A549 (cell line): ENCODE data around the gene GRHL3. TPM values are rescaled to one million over a fixed set of nuclear protein-coding genes. Genes with fewer than 3 reads are reported as not detected.
A peak's percentile ranks its signal among the peaks of the same experiment; 100 is the strongest.

ENCODE experiments used
- ATAC-seq, 2 experiments: fragments of 200-7000 bp in 1 of 2; fragments of >200 bp in 1 of 2; cut with Nextera tagmentation in 1 of 2; cut with Tn5 transposase in 1 of 2; 3 replicates each; pipeline versions ENCODE4 v1.8.0 to v1.9.1; 2018 to 2020; ENCODE audit warnings: mild to moderate bottlenecking in 1 of 2, moderate library complexity in 1 of 2
- CTCF ChIA-PET: fragments of 300-600 bp; sonication (Branson Sonifier 250); formaldehyde crosslinking; extraction: SDS; loops from one replicate; lab custom pipeline; 2021; ENCODE audit warnings: antibody characterized with exemption, inconsistent platforms; lab: Yijun Ruan, JAX
- POLR2A ChIA-PET: fragments of 350-600 bp; formaldehyde crosslinking; extraction: SDS; loops from one replicate; lab custom pipeline; 2021; ENCODE audit warnings: antibody characterized with exemption, inconsistent platforms; lab: Yijun Ruan, JAX
- DNase-seq, 2 experiments: peaks; one replicate each; pipeline versions ENCODE4 v3.0.0 to v3.0.0-alpha.2; 2011 to 2016; ENCODE audit warnings: low read depth in 1 of 2, low spot score in 1 of 2
- FAIRE-seq: peaks from 2 replicates; lab custom pipeline; 2011; peaks lifted over from hg19 to GRCh38; lab: Jason Lieb, UNC
- H3K27ac ChIP-seq, 2 experiments: fragments of >200 bp; sonication (Bioruptor Twin); formaldehyde crosslinking; 3 replicates each; pipeline ENCODE4 v1.5.1; 2016 to 2017
- H3K4me1 ChIP-seq: fragments of >200 bp; sonication (Bioruptor Twin); formaldehyde crosslinking; 3 replicates; pipeline ENCODE4 v1.6.1; 2016
- H3K4me2 ChIP-seq: fragments of >200 bp; sonication (Bioruptor Twin); formaldehyde crosslinking; 3 replicates; pipeline ENCODE4 v1.6.1; 2016
- H3K4me3 ChIP-seq: fragments of >200 bp; sonication (Bioruptor Twin); formaldehyde crosslinking; 3 replicates; pipeline ENCODE4 v1.5.1; 2016
- H3K9me3 ChIP-seq: fragments of >200 bp; sonication (Bioruptor Twin); formaldehyde crosslinking; 3 replicates; pipeline ENCODE4 v1.6.1; 2016
- BHLHE40 ChIP-seq: IDR thresholded peaks from 2 replicates; pipeline ENCODE4 v1.6.1; 2012; ENCODE audit warnings: low read depth, low read length, inconsistent platforms
- CBX2 ChIP-seq: fragments of 200-600 bp; sonication (generic); IDR thresholded peaks from 2 replicates; pipeline ENCODE4 v1.6.1; 2016; ENCODE audit warnings: low read depth, mild to moderate bottlenecking, borderline replicate concordance
- CBX8 ChIP-seq: fragments of 200-600 bp; sonication (generic); IDR thresholded peaks from 2 replicates; pipeline ENCODE4 v1.6.1; 2016
- CEBPB ChIP-seq, 2 experiments: fragments of >200 bp in 1 of 2; sonication (Bioruptor Twin) in 1 of 2; formaldehyde crosslinking in 1 of 2; IDR thresholded peaks; 2 replicates each; pipeline ENCODE4 v1.6.1; 2012 to 2016
- EHMT2 ChIP-seq: fragments of 200-600 bp; sonication (generic); IDR thresholded peaks from 2 replicates; pipeline ENCODE4 v1.6.1; 2016; ENCODE audit warnings: antibody characterized with exemption, low read depth, mild to moderate bottlenecking, moderate library complexity
- FOSB ChIP-seq: fragments of 250-450 bp; sonication (Bioruptor Pico); IDR thresholded peaks from 2 replicates; pipeline ENCODE4 v1.5.0; 2020; ENCODE audit warnings: mild to moderate bottlenecking, moderate library complexity
- FOSL2 ChIP-seq, 2 experiments: fragments of 450-650 bp in 1 of 2; fragments of >200 bp in 1 of 2; sonication (Bioruptor Twin) in 1 of 2; formaldehyde crosslinking; IDR thresholded peaks; 2 replicates each; pipeline versions ENCODE4 v1.5.0 to v1.6.1; 2016 to 2020; ENCODE audit warnings: mild to moderate bottlenecking in 1 of 2, moderate library complexity in 1 of 2
- GATA3 ChIP-seq: IDR thresholded peaks from 2 replicates; pipeline ENCODE4 v1.6.1; 2012; ENCODE audit warnings: borderline replicate concordance
- HDAC2 ChIP-seq: fragments of 200-600 bp; sonication (generic); IDR thresholded peaks from 2 replicates; pipeline ENCODE4 v1.6.1; 2016
- HOXA7 ChIP-seq: fragments of 250-450 bp; sonication (Bioruptor Pico); IDR thresholded peaks from 2 replicates; pipeline ENCODE4 v1.5.0; 2020; ENCODE audit warnings: mild to moderate bottlenecking, moderate library complexity
- HOXB5 ChIP-seq: fragments of 250-450 bp; sonication (Bioruptor Pico); IDR thresholded peaks from 2 replicates; pipeline ENCODE4 v1.5.0; 2020; ENCODE audit warnings: mild to moderate bottlenecking, moderate library complexity
- JUN ChIP-seq, 2 experiments: fragments of >200 bp; sonication (Bioruptor Twin); formaldehyde crosslinking; IDR thresholded peaks; 2 replicates in 1 of 2; 3 replicates in 1 of 2; pipeline ENCODE4 v1.6.1; 2016 to 2017
- JUNB ChIP-seq: fragments of >200 bp; sonication (Bioruptor Twin); formaldehyde crosslinking; IDR thresholded peaks from 2 replicates; pipeline ENCODE4 v1.6.1; 2016
- MAFK ChIP-seq: fragments of 450-650 bp; IDR thresholded peaks from 2 replicates; pipeline ENCODE4 v1.6.1; 2014; ENCODE audit not compliant: partially characterized antibody
- MYC ChIP-seq: IDR thresholded peaks from 2 replicates; pipeline ENCODE4 v1.6.1; 2012; ENCODE audit warnings: mild to moderate bottlenecking, inconsistent platforms, low read length, improper control_type of control experiment, borderline replicate concordance
- NFE2L2 ChIP-seq: fragments of 150-350 bp; conservative IDR thresholded peaks from 2 replicates; pipeline ENCODE4 v1.6.1; 2014; ENCODE audit warnings: low read length
- NPAS2 ChIP-seq: fragments of 250-450 bp; sonication (Bioruptor Pico); IDR thresholded peaks from 2 replicates; pipeline ENCODE4 v1.8.0; 2022; ENCODE audit warnings: mild to moderate bottlenecking, moderate library complexity, borderline replicate concordance
- NR3C1 ChIP-seq: fragments of >200 bp; sonication (Bioruptor Twin); formaldehyde crosslinking; IDR thresholded peaks from 3 replicates; pipeline ENCODE4 v1.6.1; 2017
- POLR2A ChIP-seq: IDR thresholded peaks from 2 replicates; pipeline ENCODE4 v1.6.1; 2012; ENCODE audit warnings: mild to moderate bottlenecking, low read length
- POLR2AphosphoS2 ChIP-seq: conservative IDR thresholded peaks from 2 replicates; pipeline ENCODE4 v1.6.1; 2012; ENCODE audit warnings: low read length, improper control_type of control experiment, inconsistent platforms
- RAD21 ChIP-seq, 2 experiments: fragments of >200 bp in 1 of 2; sonication (Bioruptor Twin) in 1 of 2; formaldehyde crosslinking in 1 of 2; IDR thresholded peaks in 1 of 2; conservative IDR thresholded peaks in 1 of 2; 2 replicates in 1 of 2; 3 replicates in 1 of 2; pipeline ENCODE4 v1.6.1; 2012 to 2018; ENCODE audit warnings: inconsistent platforms in 1 of 2
- RCOR1 ChIP-seq: fragments of 150-350 bp; IDR thresholded peaks from 2 replicates; pipeline ENCODE4 v1.6.1; 2014; ENCODE audit warnings: antibody characterized with exemption, low read length, low read depth
- RFX5 ChIP-seq: fragments of 450-650 bp; IDR thresholded peaks from 2 replicates; pipeline ENCODE4 v1.7.1; 2014; ENCODE audit warnings: antibody characterized with exemption, mild to moderate bottlenecking, moderate library complexity
- RNF2 ChIP-seq: fragments of 200-600 bp; sonication (generic); IDR thresholded peaks from 2 replicates; pipeline ENCODE4 v1.6.1; 2016; ENCODE audit warnings: low read depth, mild to moderate bottlenecking, antibody characterized with exemption, moderate library complexity, borderline replicate concordance
- SMC3 ChIP-seq: fragments of >200 bp; sonication (Bioruptor Twin); formaldehyde crosslinking; IDR thresholded peaks from 3 replicates; pipeline ENCODE4 v1.6.1; 2018; ENCODE audit warnings: inconsistent platforms
- TP53 ChIP-seq: fragments of 250-450 bp; sonication (Bioruptor Pico); IDR thresholded peaks from 2 replicates; pipeline ENCODE4 v1.5.0; 2021; ENCODE audit warnings: mild to moderate bottlenecking, moderate library complexity
- ZFP36 ChIP-seq: fragments of 450-650 bp; IDR thresholded peaks from 2 replicates; pipeline ENCODE4 v1.6.1; 2014; ENCODE audit warnings: borderline replicate concordance; ENCODE audit not compliant: partially characterized antibody
- ZNF302 ChIP-seq: fragments of 250-450 bp; sonication (Bioruptor Pico); IDR thresholded peaks from 2 replicates; pipeline ENCODE4 v1.9.0; 2021; ENCODE audit warnings: inconsistent platforms, mild to moderate bottlenecking, moderate library complexity
- ZSCAN20 ChIP-seq: fragments of 250-450 bp; sonication (Bioruptor Pico); IDR thresholded peaks from 2 replicates; pipeline ENCODE4 v1.8.0; 2022; ENCODE audit warnings: mild to moderate bottlenecking, moderate library complexity
- WGBS: methylation state at CpG from one replicate; pipeline ENCODE4 v1.1.6; 2017; ENCODE audit errors: missing lambda C conversion rate; 5-methylcytosine and 5-hydroxymethylcytosine counted together
- polyA plus RNA-seq, 4 experiments: library from polyadenylated mRNA; depleted of rRNA in 3 of 4; stranded (reverse); fragments of >200 nt; fragmentation: RNase III in 1 of 4; extraction: RNeasy Plus Mini Kit Qiagen cat#74134 plus additional on column Dnase treatment in 1 of 4; gene quantifications; 2 replicates in 3 of 4; 3 replicates in 1 of 4; pipeline ENCODE4 v1.2.3, GENCODE V29; 2011 to 2017
- TF ChIP-seq, protein P1 (sequence below): IDR thresholded peaks from 2 replicates; pipeline ENCODE4 v1.6.1; 2012
- TF ChIP-seq, protein P2 (sequence below): fragments of >200 bp; sonication (Bioruptor Twin); formaldehyde crosslinking; IDR thresholded peaks from 3 replicates; pipeline ENCODE4 v1.6.1; 2016
- TF ChIP-seq, protein P3 (sequence below): fragments of >200 bp; sonication (Bioruptor Twin); formaldehyde crosslinking; IDR thresholded peaks from 2 replicates; pipeline ENCODE4 v1.6.1; 2016
- TF ChIP-seq, protein P4 (sequence below): fragments of 250-450 bp; sonication (Bioruptor Pico); IDR thresholded peaks from 2 replicates; pipeline ENCODE4 v1.5.0; 2020; ENCODE audit warnings: low read depth, mild to moderate bottlenecking, moderate library complexity
- TF ChIP-seq, protein P5 (sequence below): fragments of 200-600 bp; sonication (generic); IDR thresholded peaks from 2 replicates; pipeline ENCODE4 v1.6.1; 2016; ENCODE audit warnings: antibody characterized with exemption, mild to moderate bottlenecking, moderate library complexity

GRHL3 gene
- polyA plus RNA-seq, 2 of the 4 experiments (the other 2 are of a cell fraction), result 0.58 to 1.6 TPM

DNA sequence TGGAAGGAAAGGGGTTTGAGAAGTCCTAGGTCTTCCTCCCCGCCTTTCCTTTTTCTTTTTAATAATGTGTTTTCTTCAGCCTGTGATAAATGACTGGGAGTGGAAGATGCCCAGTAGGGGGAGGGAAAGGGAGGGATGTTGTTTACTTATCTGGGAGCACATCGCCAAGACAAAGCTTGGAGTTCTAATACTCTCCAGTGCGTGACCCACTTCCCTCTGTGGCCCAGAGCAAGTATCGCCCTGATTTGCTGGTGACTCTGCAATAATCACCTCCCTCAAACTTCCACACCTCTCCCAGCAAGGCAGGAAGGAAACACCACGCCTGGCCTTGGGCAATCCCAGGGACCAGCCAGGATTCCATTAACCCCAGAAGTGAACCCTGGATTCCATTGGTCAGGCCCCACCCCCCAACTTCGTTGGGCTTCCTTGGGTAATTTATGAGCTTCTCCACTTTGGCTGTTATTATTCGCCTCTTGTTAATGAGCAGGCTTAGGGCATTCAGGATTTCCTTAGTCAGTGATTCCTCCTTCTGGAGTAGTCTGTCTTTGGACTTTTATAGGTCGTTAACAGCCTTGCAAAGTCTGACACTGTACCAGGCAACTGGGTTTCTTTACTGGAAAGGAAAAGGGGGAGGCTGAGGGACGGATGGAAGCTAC lies 24.3 kb upstream of the GRHL3 start:
- Histone ChIP-seq H3K4me3 (no peak overlapping the region), H3K4me1 (peaks cover 62% of the 10 kb centered on the region)
- DNase-seq, result peak; percentile 65 to 96
- TF ChIP-seq CBX8 (no peak), NFE2L2 (peak; percentile 27; the same call in 1 of the 2 replicates), ZSCAN20 (CRISPR knock-in tag) (peak; percentile 61; the same call in 1 of the 2 replicates), RFX5 (no peak), HDAC2 (no peak), EHMT2 (no peak), NR3C1 (no peak), TP53 (CRISPR knock-in tag) (no peak), HOXA7 (CRISPR knock-in tag) (no peak), MAFK (peak; percentile 39), ZFP36 (no peak), RAD21 (conservative IDR thresholded peaks at IDR 0.05 in 1 of 2, IDR thresholded peaks at IDR 0.05 in 1 of 2) (peak; percentile 6 to 10; a peak in 2 of 5 replicates), JUNB (peak; percentile 13; the same call in 1 of the 2 replicates), BHLHE40 (no peak), FOSL2 (IDR thresholded peaks at IDR 0.05) (peak; percentile 2), FOSL2 (CRISPR knock-in tag; IDR thresholded peaks at IDR 0.05) (peak; percentile 0; the same call in 1 of the 2 replicates), POLR2AphosphoS2 (no peak), RCOR1 (no peak), HOXB5 (CRISPR knock-in tag) (peak; percentile 60), FOSB (CRISPR knock-in tag) (0 out of 2 replicates have a peak, but pooled peaks have one; percentile 15), ZNF302 (CRISPR knock-in tag) (no peak), GATA3 (peak; percentile 57; the same call in 1 of the 2 replicates), POLR2A (no peak), JUN (IDR thresholded peaks at IDR 0.05) (peak; percentile 71 to 76; a peak in 3 of 5 replicates), CBX2 (no peak), CEBPB (IDR thresholded peaks at IDR 0.05) (peak; percentile 72 to 92), SMC3 (0 out of 3 replicates have a peak, but pooled peaks have one; percentile 5), NPAS2 (no peak), MYC (no peak), RNF2 (no peak)
- TF ChIP-seq, protein P1, sequence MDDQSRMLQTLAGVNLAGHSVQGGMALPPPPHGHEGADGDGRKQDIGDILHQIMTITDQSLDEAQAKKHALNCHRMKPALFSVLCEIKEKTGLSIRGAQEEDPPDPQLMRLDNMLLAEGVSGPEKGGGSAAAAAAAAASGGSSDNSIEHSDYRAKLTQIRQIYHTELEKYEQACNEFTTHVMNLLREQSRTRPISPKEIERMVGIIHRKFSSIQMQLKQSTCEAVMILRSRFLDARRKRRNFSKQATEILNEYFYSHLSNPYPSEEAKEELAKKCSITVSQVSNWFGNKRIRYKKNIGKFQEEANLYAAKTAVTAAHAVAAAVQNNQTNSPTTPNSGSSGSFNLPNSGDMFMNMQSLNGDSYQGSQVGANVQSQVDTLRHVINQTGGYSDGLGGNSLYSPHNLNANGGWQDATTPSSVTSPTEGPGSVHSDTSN, result 0 out of 2 replicates have a peak, but pooled peaks have one; percentile 35
- TF ChIP-seq, protein P2, sequence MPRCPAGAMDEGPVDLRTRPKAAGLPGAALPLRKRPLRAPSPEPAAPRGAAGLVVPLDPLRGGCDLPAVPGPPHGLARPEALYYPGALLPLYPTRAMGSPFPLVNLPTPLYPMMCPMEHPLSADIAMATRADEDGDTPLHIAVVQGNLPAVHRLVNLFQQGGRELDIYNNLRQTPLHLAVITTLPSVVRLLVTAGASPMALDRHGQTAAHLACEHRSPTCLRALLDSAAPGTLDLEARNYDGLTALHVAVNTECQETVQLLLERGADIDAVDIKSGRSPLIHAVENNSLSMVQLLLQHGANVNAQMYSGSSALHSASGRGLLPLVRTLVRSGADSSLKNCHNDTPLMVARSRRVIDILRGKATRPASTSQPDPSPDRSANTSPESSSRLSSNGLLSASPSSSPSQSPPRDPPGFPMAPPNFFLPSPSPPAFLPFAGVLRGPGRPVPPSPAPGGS, result peak; percentile 61; the same call in 2 of the 3 replicates
- TF ChIP-seq, protein P3, sequence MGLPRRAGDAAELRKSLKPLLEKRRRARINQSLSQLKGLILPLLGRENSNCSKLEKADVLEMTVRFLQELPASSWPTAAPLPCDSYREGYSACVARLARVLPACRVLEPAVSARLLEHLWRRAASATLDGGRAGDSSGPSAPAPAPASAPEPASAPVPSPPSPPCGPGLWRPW, result peak; percentile 62; the same call in 1 of the 2 replicates
- TF ChIP-seq, protein P4, sequence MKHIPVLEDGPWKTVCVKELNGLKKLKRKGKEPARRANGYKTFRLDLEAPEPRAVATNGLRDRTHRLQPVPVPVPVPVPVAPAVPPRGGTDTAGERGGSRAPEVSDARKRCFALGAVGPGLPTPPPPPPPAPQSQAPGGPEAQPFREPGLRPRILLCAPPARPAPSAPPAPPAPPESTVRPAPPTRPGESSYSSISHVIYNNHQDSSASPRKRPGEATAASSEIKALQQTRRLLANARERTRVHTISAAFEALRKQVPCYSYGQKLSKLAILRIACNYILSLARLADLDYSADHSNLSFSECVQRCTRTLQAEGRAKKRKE (CRISPR knock-in tag), result 0 out of 2 replicates have a peak, but pooled peaks have one; percentile 13
- TF ChIP-seq, protein P5, sequence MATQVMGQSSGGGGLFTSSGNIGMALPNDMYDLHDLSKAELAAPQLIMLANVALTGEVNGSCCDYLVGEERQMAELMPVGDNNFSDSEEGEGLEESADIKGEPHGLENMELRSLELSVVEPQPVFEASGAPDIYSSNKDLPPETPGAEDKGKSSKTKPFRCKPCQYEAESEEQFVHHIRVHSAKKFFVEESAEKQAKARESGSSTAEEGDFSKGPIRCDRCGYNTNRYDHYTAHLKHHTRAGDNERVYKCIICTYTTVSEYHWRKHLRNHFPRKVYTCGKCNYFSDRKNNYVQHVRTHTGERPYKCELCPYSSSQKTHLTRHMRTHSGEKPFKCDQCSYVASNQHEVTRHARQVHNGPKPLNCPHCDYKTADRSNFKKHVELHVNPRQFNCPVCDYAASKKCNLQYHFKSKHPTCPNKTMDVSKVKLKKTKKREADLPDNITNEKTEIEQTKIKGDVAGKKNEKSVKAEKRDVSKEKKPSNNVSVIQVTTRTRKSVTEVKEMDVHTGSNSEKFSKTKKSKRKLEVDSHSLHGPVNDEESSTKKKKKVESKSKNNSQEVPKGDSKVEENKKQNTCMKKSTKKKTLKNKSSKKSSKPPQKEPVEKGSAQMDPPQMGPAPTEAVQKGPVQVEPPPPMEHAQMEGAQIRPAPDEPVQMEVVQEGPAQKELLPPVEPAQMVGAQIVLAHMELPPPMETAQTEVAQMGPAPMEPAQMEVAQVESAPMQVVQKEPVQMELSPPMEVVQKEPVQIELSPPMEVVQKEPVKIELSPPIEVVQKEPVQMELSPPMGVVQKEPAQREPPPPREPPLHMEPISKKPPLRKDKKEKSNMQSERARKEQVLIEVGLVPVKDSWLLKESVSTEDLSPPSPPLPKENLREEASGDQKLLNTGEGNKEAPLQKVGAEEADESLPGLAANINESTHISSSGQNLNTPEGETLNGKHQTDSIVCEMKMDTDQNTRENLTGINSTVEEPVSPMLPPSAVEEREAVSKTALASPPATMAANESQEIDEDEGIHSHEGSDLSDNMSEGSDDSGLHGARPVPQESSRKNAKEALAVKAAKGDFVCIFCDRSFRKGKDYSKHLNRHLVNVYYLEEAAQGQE, result no peak

More for the DNA sequence above, 24.3 kb upstream of the GRHL3 start:
- CTCF ChIA-PET, result interaction anchor here (0.8 to 7.8 kb wide), 10 partner anchors 14 to 98 kb away, joined by 3 to 52 read pairs (median 4); no protein-coding TSS in a partner anchor
- no peaks in the 10 kb centered on the region for H3K9me3 ChIP-seq
- 5% methylated on average over 9 of the region's 9 CpGs for WGBS
- ATAC-seq (peak; percentile 88 to 92), FAIRE-seq (no peak)
- peak overlapping the region; percentile 93 to 98 for H3K27ac ChIP-seq
- H3K4me2 ChIP-seq, result peak overlapping the region; percentile 73
- POLR2A ChIA-PET, result interaction anchor here (0.6 to 1.8 kb wide), 5 partner anchors 11 to 496 kb away, joined by 3 to 14 read pairs (median 3); no protein-coding TSS in a partner anchor
